ENCODE data around the gene FN1. TPM values are rescaled to one million over a fixed set of nuclear protein-coding genes. Genes with fewer than 3 reads are reported as not detected.

FN1 gene
- polyA plus RNA-seq, 4 donors = 468 to 543 (median 504) TPM

DNA sequence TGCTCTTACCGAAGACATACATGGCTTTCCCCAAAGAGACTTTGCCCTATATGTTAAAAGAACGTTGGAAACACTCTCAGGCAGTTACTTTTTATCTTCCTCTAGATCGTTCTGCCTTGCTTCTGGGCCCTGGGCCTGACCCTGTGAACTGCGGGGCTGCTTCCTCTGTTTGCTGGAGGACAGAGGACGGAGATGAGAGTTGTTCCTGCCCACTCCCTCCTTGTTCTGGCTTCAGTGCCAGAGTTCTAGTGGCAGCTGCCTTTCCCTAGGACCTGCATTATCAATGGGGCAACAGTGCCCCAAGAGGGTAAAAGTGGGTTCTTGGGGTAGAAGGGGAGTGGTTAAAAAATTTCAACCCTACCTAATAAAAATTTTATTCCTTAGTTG is 6.5 kb upstream of the FN1 start:
- no peak for DNase-seq (ENCODE audit: low read depth in 4 of 4, low spot score in 3 of 4)

- DNase-seq (ENCODE audit: low read depth in 4 of 4, low spot score in 3 of 4) = no peak
These were observed 5.9 kb upstream of the FN1 start for GRCh38 chr2:215441560-215442400.

GRCh38 chr2:215439980-215440512 is 4.2 kb upstream of the FN1 start:
- no peak for DNase-seq (ENCODE audit: low read depth in 4 of 4, low spot score in 3 of 4)

- DNase-seq (ENCODE audit: low read depth in 4 of 4, low spot score in 3 of 4) = no peak
These were observed 3.5 kb upstream of the FN1 start for GRCh38 chr2:215439404-215439803.

GRCh38 chr2:215437614-215438013 is 1.7 kb upstream of the FN1 start:
- DNase-seq (ENCODE audit: low read depth in 4 of 4, low spot score in 3 of 4) = no peak

- peak in 2 of 4 donors; percentile 31 to 35 for DNase-seq (ENCODE audit: low read depth in 4 of 4, low spot score in 3 of 4)
These were observed 1.1 kb upstream of the FN1 start for GRCh38 chr2:215436705-215437565.

- peak; percentile 43 to 54 (median 48) for DNase-seq (ENCODE audit: low read depth in 4 of 4, low spot score in 3 of 4)
These were observed 493 bp downstream of the FN1 start for GRCh38 chr2:215435280-215435869.

DNA sequence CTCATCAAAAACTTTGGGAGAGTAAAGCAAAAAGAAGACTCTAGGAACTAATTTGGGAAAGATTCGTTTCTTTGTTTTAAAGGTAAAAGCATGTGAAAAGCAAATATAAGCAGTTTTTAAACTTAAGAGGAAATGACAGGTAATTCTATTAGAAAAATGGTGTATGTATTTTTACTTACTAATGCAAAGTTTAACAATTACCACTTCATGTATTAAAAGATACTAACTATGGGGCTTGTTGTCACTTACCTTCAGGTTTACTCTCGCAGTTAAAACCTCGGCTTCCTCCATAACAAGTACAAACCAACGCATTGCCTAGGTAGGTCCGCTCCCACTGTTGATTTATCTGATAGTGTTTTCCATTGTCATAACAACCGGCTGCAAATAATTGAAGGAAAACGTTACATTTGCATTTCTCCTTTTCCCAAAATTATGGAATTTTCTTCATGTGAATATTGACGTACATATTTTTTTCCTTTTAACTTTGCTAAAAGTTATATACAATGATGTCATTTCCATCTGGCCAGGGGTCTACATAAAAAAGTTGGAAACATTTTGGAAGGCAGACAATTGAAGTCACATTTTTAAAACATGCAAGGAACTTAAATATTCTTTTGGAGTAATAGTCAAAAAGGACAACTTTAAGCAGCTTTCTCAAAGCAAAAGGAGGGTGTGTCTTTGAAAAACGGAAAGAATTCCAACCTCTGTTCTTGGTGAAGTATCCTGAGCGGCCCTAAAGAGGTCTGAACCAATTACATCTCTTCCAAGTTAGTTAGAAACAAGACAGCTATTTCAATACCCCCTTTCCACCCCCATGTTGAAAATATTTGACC is 1.2 kb downstream of the FN1 start:
- DNase-seq (ENCODE audit: low read depth in 4 of 4, low spot score in 3 of 4) = peak in 1 of 4 donors; percentile 18

DNA sequence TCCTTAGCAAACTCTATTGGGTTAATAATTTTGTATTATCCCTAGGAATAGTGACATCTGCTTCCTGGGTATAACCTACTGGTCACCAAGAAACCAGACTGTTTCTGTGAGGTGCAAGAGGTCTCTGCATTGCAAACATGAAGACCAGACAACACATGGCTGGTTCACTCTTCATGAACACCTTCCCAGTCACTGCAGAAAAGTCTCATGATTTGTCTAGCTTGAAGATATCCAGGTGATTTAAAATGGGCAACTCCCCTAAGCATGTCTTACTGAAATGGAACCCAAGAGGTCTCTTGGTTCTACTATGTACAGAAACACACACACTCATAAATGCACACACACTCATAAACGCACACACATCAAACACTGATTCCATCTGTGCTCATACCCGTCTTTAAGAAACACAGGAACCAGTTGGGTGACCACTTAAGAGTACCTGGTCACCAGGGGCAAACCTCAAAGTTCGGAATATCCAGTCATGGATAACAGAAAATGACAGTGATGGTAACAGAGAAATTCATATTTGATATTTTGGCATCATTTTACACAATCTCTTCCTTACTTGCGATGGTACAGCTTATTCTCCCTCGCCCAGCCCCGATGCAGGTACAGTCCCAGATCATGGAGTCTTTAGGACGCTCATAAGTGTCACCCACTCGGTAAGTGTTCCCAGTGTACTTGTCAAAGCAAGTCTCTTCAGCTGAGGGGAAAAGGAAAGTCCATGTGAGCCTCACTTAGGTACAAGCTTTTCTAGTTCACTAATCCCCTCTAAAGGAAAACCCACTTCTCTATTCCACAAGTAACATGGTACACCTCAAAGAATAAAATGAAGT is 2.9 kb downstream of the FN1 start:
- DNase-seq (ENCODE audit: low read depth in 4 of 4, low spot score in 3 of 4) = no peak

- DNase-seq (ENCODE audit: low read depth in 4 of 4, low spot score in 3 of 4) = no peak
These were observed 3.8 kb downstream of the FN1 start for GRCh38 chr2:215431778-215432758.

DNA sequence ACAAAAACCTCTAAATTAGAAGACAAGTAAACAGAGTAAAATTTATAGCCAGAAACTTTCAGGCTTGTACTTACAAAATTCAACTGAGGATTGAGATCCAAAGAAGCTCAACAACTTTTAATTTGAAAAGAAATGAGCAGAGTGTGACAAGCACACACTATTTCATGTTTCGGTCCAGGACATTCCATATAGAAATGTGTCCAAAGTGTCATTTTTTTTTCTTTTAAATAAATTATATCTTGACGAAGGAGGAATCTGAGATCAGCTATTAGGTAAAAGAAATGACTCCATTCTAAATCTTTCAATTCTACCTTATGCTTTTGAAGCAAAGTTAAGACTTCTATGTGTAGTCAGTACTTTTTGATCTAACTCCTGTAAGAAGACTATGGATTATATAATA is 4.6 kb downstream of the FN1 start:
- DNase-seq (ENCODE audit: low read depth in 4 of 4, low spot score in 3 of 4) = no peak

DNA sequence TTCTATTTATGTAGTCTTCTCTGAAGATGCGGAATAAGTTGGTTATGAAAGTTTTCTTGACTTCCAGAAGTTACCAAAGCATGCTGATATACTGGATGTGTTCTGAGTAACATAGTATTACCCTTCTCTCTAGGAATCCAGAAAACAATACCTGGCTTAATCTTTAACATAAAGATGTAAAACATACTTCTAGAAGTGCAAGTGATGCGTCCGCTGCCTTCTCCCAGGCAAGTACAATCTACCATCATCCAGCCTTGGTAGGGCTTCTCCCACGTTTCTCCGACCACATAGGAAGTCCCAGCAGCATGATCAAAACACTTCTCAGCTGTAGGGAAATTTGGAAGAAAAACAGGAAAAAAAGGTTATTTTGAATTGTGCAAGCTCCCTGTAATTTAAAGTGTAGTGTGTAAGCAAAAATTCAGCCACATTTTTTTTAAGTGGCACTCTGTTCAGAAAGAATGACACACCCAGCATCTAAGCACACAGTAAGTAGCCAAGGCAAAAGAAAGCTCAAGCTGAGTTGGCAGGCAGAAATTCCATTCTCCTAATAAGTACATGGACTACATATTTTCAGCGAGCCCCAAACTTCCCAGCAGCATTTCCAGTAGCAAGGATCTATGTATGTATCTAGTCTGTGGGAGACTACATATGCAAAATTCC is 5.2 kb downstream of the FN1 start:
- DNase-seq (ENCODE audit: low read depth in 4 of 4, low spot score in 3 of 4) = no peak

GRCh38 chr2:215429424-215429823 is 6.4 kb downstream of the FN1 start:
- no peak for DNase-seq (ENCODE audit: low read depth in 4 of 4, low spot score in 3 of 4)

DNA sequence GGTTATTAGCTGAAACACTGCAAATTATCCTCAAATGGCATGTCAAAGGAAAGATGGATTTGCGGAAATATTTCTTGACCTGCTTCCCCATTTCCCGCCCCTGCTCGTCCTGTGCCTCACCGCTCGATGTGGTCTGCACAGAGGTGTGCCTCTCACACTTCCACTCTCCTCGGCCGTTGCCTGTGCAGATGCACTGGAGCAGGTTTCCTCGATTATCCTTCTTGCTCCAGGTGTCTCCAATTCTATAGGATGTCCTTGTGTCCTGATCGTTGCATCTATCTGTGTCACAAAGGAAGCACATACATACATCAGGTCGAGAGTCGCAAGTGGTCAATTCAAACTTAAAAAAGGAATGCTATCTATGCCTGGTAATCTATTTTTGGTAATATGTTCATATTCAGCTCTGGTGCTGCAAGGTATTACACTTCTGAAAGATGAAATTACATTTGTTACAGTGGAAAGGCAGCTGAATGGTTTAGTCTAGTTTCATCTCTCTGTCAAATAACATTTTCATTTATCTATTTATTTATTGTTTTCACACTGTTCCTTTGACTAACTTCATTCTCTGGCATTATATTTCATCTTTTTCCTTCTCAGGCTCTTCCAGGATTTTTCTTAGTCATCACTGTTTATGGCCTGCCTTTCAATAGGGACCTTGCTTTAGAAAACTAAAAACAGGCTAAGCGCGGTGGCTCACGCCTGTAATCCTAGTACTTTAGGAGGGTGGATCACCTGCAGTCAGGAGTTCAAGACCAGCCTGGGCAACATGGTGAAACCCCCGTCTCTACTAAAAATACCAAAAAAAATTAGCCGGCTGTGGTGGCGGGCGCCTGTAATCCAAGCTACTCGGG is 7.6 kb downstream of the FN1 start:
- DNase-seq (ENCODE audit: low read depth in 4 of 4, low spot score in 3 of 4) = no peak

DNA sequence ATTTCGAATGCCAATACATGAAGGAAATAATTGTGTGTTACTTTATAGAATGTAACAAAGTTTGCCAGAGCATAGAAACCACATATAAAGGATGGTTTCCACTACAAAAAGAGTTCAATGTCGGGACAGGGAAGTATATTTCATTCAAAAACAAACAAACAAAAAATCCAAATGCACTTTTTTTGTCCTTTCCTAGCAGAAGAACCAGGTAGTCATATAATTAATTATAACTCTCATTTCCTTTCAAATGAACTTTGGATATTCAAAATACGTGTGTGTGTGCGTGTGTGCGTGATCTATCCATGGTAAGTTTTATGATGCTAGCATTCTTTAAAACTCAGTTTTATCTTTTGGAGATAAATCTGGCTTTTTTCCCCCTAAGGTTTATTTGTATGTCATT is 8.3 kb downstream of the FN1 start:
- no peak for DNase-seq (ENCODE audit: low read depth in 4 of 4, low spot score in 3 of 4)

DNA sequence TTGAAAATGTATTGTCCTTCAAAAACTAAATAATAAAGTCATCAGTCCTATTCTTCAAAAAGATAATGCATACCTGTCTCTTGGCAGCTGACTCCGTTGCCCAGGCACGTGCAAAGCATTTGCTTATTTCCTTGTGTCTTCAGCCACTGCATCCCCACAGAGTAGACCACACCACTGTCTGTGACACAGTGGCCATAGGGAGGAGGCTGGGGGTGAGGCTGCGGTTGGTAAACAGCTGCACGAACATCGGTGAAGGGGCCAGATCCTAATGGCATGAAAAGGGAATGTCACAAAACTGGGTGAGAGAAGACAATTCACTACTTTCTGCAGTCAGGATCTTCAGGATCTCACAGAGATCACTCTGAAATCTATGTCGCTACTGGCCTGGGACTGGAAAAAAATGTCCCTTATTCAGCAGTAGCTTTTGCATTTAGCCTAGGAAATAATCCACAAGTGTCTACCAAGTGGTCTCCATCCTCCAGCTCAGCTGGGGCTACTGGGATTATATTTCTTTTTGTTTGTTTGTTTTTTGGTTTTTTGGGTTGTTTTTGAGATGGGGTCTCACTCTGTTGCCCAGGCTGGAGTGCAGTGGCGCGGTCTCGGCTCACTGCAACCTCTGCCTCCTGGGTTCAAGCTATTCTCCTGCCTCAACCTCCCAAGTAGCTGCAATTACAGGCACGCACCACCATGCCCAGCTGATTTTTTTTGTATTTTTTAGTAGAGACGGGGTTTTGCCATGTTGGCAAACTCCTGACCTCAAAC is 10.7 kb downstream of the FN1 start:
- DNase-seq (ENCODE audit: low read depth in 4 of 4, low spot score in 3 of 4) = no peak

All from right renal pelvis (tissue), 4 donors.